HK-2 (cell line): Measurements from ENCODE around the gene LRRC45.
A peak's percentile ranks its signal among the peaks of the same experiment; 100 is the strongest.
"Not testable (repeated sequence)": the region's sequence is repeated elsewhere in the genome, so short reads cannot be mapped to it uniquely, and the experiment has no call there.

Source experiments
- DNase-seq: peaks from one replicate; pipeline ENCODE4 v3.0.0-alpha.2; 2018; ENCODE audit not compliant: unreplicated experiment

Gene LRRC45

GRCh38 chr17:82034371-82035011 is 11.4 kb downstream of the LRRC45 start:
- no peak for DNase-seq

DNA sequence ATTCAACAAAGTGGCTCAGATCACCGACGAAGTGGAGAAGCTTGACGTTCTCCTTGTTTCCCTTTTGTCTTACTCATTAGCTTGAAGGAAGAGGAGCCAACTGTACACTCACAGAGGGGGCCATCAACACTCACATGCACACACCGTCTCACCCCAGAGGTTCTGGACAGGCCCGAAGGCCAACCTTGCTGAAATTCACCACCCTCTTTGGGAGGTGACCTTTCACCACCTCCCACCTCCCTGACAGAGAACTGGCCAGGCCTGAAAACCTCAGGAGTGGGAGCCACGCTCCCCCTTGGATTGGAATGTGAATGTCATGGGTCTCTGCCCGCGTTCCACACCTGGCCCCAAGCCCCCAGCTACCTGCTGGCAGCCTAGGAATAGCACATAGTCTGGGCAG is 12.4 kb downstream of the LRRC45 start:
- DNase-seq, result no peak

GRCh38 chr17:82035956-82036633 is 13.0 kb downstream of the LRRC45 start:
- no peak for DNase-seq

GRCh38 chr17:82036634-82037091 is 13.6 kb downstream of the LRRC45 start:
- DNase-seq, result no peak

DNA sequence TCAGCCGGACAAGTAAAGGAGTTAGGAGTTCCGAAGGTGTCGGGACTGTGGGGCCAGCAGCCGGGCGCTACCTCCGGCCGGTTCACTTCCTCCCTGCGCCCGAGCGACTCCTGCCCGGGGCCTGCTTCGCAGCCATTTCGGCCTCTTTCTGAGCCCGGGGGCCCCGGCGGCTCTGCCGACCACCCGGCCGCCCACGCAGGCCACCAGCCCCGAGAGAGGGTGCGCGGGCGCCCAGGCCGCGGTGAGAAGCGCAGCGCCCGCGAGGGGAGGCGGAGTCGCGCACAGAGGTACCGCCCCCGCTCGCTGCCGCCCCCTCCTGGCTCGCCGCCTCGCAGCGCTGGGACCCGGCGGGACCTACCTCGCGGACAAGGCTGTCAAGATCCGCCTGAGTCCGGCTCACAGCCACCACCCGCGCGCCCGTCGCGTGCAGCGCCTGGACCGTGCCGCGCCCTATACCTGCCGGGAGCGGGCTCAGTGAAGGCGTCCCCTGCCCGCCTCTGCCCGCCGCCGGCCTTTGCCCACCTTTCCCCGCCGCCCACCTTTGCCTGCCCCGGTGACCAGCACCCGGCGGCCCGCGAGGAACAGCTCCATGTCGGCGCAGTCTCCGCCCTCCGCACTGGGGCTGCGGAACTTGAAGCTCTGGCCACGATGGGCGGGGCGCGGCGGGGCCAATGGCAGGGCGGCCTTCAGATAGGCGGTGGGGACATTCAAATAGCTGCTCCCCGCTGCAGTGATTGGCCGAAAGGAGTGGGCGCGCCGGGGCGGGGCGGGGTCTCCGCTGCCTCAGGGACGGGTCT is 14.2 kb downstream of the LRRC45 start, which contains the start of gene DCXR:
Gene DCXR (minus strand): TSS at position 606 of the 797 bp plus-strand sequence. CDS start 15 bp downstream, at position 591.
- DNase-seq, result peak; percentile 96

DNA sequence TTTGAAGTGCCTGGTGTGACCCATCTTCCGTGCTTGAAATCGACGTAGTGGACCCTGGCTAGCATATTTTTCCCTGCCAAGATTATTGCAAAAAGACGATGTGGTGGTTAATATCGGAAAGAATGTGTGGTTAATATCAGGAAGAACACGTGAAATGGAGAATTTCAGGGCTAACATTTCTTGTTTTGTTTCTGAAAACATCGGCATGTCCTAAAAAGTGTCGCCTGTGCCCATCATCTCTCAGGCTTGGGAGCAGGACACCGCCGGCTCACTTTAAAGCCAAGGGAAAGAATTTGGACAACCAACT is 14.7 kb downstream of the LRRC45 start:
- no peak for DNase-seq

GRCh38 chr17:82038796-82039409 is 15.8 kb downstream of the LRRC45 start:
- DNase-seq, result not testable (repeated sequence)

DNA sequence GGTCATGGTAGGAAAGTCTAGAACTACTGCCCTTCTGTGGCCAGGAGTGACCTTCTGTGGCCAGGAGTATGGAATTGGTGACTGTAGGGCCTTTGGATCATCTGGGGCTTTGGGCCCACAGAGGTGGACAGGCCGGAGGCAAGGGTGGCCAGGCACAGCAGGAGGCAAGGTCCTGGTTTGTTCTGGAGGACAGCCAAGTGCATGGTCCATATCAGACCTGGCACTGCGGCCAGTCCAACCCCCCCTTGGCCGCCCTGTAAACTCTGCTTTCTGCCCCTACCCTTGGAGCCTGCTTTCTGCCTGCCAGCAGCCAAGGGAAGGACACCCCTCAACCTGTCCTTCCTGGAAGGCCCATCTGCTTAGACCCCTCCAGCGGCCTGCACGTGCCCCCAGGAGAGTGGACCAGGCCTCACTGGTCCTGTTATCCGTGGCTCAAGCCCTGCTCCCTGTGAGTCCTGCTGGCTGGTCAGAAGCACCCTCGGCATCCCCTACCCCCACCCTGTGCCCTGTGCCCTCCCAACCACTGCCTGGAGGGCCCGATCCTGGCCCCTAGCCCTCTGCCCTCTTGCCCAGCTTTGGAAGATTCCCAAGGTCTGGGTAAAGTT is 16.7 kb downstream of the LRRC45 start:
- no peak for DNase-seq

- DNase-seq, result no peak
Measured at GRCh38 chr17:82041144-82041814, 18.2 kb downstream of the LRRC45 start.

- no peak for DNase-seq
Measured at GRCh38 chr17:82042649-82043048, 19.5 kb downstream of the LRRC45 start.

DNA sequence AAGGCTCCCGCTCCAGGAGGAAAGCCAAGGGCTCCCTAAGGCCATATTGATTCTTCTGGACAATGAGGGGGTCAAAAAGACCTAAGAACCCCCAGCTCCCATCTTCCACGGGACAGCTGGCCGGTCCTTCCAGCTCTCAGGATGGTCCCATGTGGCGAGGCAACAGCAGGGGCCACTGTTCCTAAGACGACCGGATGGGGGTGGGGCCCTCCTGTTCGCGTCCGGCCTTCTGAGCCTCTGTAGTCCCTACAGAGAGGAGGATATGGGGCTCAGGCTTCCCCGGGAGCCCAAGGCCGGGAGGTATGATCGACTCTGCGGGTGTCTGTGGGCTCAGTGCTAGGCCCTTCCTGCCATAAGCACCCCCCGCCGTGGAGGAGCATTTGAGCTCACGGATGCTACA is 20.4 kb downstream of the LRRC45 start:
- DNase-seq, result no peak

GRCh38 chr17:82045936-82046484 is 22.9 kb downstream of the LRRC45 start:
- no peak for DNase-seq

GRCh38 chr17:82046903-82047302 is 23.8 kb downstream of the LRRC45 start:
- no peak for DNase-seq

DNA sequence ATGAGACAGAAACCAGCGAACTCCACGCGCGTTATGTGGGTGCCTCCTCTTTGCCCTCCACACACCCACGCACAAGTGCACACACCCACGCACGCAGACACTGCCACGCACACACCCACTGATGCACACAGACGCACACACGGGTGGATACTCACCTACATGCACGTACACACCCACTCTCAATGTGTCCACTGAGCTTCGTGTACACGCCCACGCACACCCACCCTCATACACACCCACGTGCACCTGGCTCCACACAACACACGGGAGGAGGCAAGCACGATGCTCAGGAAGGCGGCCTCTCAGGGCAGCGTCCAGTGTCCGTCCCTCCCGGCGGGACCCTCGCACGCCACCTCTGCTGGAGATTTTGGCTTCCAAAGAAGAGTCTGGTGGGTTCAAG is 24.3 kb downstream of the LRRC45 start:
- DNase-seq, result no peak

GRCh38 chr17:82047914-82048570 is 24.9 kb downstream of the LRRC45 start:
- no peak for DNase-seq

DNA sequence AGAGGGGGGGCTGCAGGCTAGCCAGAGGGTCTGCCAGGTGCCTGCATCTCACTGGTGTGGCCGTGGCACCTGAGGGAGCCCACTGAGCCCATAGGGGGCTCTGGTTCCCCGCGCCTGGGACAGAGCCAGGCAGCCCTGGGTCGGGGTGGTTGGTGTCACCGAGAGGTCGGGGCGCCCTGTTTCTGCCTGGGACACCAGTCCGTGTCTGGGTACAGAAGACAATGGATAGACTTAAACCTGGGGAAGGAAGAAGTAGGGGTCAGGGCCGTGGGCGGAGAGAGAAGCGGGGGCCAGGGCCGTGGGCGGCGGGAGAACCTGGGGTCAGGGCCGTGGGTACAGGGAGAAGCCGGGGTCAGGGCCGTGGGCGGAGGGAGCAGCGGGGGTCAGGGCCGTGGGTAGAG is 25.5 kb downstream of the LRRC45 start:
- DNase-seq, result no peak

DNA sequence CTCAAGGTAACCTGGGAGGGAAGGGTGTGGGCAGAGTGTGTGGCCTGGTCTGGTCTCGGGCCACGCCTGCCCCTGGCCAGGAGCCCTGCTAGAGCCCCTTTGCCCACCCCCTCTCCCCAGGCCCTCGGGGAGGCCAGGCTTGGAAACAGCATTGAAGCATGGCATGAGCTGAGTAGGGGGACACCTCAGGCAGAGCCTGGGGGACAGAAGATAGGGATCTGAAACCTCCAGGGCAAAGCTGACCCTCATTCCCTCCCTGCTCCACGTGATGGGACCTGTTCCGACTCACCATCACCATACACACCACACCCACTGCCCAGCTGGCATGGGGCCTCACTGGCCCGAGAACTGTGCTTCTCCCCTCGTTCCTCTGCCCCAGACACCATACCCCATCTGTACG is 26.0 kb downstream of the LRRC45 start:
- no peak for DNase-seq

DNA sequence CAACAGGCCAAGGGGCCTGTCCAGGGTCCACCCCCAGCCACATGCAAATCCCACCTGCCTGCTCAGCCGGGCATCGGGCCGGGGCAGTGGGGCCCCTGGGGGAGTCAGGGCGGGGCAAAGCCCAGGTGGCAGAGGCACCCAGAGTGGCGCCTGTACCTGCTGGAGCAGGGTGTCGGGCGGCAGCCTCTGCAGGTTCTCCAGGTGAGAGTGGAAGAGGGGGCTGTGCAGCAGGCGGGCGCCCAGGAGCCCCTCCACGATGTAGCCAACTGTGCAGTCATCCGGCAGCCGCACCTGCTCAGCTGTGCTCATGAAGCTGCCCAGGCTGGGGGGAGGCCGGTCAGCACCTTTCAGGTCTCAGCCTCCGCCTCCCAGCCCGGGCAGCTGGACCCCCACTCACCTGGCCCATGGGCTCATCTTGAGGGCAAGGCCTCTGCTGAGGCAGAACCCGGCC is 26.4 kb downstream of the LRRC45 start:
- no peak for DNase-seq

DNA sequence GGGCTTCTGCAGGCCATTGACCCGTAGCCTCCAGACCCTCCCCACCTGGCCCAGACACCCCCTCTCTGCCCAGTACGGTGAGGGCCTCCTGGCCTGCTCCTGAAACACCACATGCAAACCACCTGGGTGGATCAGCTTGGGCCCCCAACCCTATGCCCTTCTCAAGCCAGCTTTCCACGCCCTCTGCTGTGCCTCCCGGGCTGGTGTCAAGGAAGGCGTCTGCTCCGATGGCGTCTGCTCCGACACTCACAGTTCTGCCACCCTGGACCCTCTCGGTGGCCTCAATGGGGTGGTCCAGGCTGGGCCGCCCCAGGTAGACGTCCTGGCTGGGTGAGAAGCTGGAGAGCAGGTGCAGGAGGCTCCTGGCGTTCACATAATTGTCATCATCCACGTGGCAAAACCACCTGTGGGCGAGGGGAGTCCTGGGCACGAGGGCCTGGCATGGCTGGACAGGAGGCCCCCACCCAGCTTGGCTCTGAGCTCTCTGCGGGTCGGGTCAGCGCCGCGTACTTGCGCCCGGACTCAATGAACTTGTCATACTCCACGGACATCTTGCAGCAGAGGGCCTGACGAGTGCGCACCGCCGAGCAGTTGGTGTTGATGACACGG is 27.2 kb downstream of the LRRC45 start:
- DNase-seq, result no peak
